SU-DHL-6 (cell line): Measurements from ENCODE around the gene MT3.

ENCODE experiments used
- H2AFZ ChIP-seq: fragments of 200-600 bp; sonication (generic); 2 replicates; pipeline ENCODE4 v1.6.1; 2014; ENCODE audit warnings: low read depth, mild to moderate bottlenecking, moderate library complexity, mixed read lengths, antibody characterized with exemption, low read length; ENCODE audit not compliant: severe bottlenecking
- H3F3A ChIP-seq: fragments of 200-600 bp; shearing (Covaris generic); 2 replicates; pipeline ENCODE4 v1.6.0; 2016; ENCODE audit warnings: antibody characterized with exemption, mild to moderate bottlenecking; ENCODE audit not compliant: insufficient read depth
- H3K27ac ChIP-seq: fragments of 200-600 bp; sonication (generic); 2 replicates; pipeline ENCODE4 v1.5.1; 2016; ENCODE audit warnings: low read depth, mild to moderate bottlenecking, low read length, moderate library complexity, mixed read lengths
- H3K27me3 ChIP-seq: fragments of 200-600 bp; sonication (generic), shearing (Covaris generic); 2 replicates; pipeline ENCODE4 v1.6.0; 2014; ENCODE audit warnings: mild to moderate bottlenecking, low read length
- H3K36me3 ChIP-seq: fragments of 200-600 bp; sonication (generic); 2 replicates; pipeline ENCODE4 v1.6.1; 2014; ENCODE audit warnings: mild to moderate bottlenecking, low read length, mixed read lengths
- H3K4me2 ChIP-seq: fragments of 300-600, 200-600 bp; shearing (Covaris generic), sonication (generic); 2 replicates; pipeline ENCODE4 v1.6.0; 2014; ENCODE audit warnings: low read length, low read depth, mild to moderate bottlenecking; ENCODE audit not compliant: poor library complexity, severe bottlenecking
- H3K4me3 ChIP-seq: fragments of 200-600 bp; sonication (generic); 2 replicates; pipeline ENCODE4 v1.5.1; 2014; ENCODE audit warnings: antibody characterized with exemption, low read length, mild to moderate bottlenecking, mixed read lengths; ENCODE audit not compliant: insufficient read depth, poor library complexity, severe bottlenecking
- H3K79me2 ChIP-seq: fragments of 200-600 bp; sonication (generic); 2 replicates; pipeline ENCODE4 v1.6.1; 2014; ENCODE audit warnings: mild to moderate bottlenecking, low read length, moderate library complexity; ENCODE audit not compliant: insufficient read depth
- H3K9ac ChIP-seq: fragments of 200-600 bp; sonication (generic); 2 replicates; pipeline ENCODE4 v1.7.0; 2014; ENCODE audit warnings: mild to moderate bottlenecking, low read length
- H3K9me2 ChIP-seq: fragments of 200-600 bp; sonication (generic); replicated peaks from 2 replicates; pipeline ENCODE4 v1.6.1; 2014; ENCODE audit warnings: low read length; ENCODE audit not compliant: insufficient read depth
- H3K9me3 ChIP-seq: fragments of 200-600 bp; sonication (generic); 2 replicates; pipeline ENCODE4 v1.6.1; 2014; ENCODE audit warnings: low read length, mixed read lengths; ENCODE audit not compliant: insufficient read depth
- H4K20me1 ChIP-seq: fragments of 200-600 bp; sonication (generic); 2 replicates; pipeline ENCODE4 v1.6.1; 2014; ENCODE audit warnings: low read depth, mild to moderate bottlenecking, antibody characterized with exemption, low read length, moderate library complexity, mixed read lengths
- EZH2phosphoT487 ChIP-seq: fragments of 200-600 bp; sonication (generic), shearing (Covaris generic); conservative IDR thresholded peaks from 2 replicates; pipeline ENCODE4 v1.6.1; 2018; ENCODE audit warnings: mild to moderate bottlenecking, antibody characterized with exemption, low read length, moderate library complexity, mixed read lengths
- TF ChIP-seq, protein P1 (sequence below): fragments of 200-600 bp; sonication (generic); IDR thresholded peaks from one replicate; pipeline ENCODE4 v1.5.1; 2017; ENCODE audit warnings: antibody characterized with exemption, mild to moderate bottlenecking, low read length, moderate library complexity; ENCODE audit not compliant: insufficient read depth, poor library complexity, severe bottlenecking

The MT3 gene

DNA sequence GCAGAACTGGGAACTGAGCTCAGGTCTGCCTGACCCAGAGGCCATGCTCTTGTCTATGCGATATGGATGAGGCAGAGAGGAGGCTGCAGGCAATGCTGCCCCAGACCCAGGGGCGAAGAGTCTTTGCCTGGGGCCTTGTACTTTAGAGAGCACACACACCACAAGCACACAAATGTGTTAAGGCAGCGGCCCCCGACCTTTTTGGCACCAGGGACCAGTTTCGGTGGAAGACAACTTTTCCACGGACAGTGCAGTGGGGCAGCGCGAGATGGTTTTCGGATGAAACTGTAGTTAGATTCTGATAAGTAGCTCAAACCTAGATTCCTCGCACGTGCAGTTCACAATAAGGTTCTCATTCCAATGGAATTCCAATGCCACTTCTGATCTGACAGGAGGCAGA is 17.8 kb upstream of the MT3 start:
- Histone ChIP-seq H3F3A (no peaks in the 10 kb centered on the region), H3K4me3 (no peak overlapping the region), H3K79me2 (no peaks in the 10 kb centered on the region), H4K20me1 (no peaks in the 10 kb centered on the region), H3K4me2 (no peak overlapping the region), H3K27me3 (peaks cover 3% of the 10 kb centered on the region; the same call in 1 of the 2 replicates), H3K27ac (no peak overlapping the region), H3K9me2 (no peaks in the 10 kb centered on the region), H3K36me3 (no peaks in the 10 kb centered on the region), H3K9me3 (no peaks in the 10 kb centered on the region), H3K9ac (no peak overlapping the region), H2AFZ (no peak overlapping the region)
- TF ChIP-seq EZH2phosphoT487: no peak
- TF ChIP-seq, protein P1, sequence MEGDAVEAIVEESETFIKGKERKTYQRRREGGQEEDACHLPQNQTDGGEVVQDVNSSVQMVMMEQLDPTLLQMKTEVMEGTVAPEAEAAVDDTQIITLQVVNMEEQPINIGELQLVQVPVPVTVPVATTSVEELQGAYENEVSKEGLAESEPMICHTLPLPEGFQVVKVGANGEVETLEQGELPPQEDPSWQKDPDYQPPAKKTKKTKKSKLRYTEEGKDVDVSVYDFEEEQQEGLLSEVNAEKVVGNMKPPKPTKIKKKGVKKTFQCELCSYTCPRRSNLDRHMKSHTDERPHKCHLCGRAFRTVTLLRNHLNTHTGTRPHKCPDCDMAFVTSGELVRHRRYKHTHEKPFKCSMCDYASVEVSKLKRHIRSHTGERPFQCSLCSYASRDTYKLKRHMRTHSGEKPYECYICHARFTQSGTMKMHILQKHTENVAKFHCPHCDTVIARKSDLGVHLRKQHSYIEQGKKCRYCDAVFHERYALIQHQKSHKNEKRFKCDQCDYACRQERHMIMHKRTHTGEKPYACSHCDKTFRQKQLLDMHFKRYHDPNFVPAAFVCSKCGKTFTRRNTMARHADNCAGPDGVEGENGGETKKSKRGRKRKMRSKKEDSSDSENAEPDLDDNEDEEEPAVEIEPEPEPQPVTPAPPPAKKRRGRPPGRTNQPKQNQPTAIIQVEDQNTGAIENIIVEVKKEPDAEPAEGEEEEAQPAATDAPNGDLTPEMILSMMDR: no peak

GRCh38 chr16:56574625-56575024 is 14.7 kb upstream of the MT3 start:
- Histone ChIP-seq H3K4me3 (no peak overlapping the region), H3F3A (no peaks in the 10 kb centered on the region), H2AFZ (no peak overlapping the region), H3K9me2 (no peaks in the 10 kb centered on the region), H4K20me1 (no peaks in the 10 kb centered on the region), H3K4me2 (no peak overlapping the region), H3K79me2 (no peaks in the 10 kb centered on the region), H3K9me3 (no peaks in the 10 kb centered on the region), H3K27ac (no peak overlapping the region), H3K27me3 (peaks cover 2% of the 10 kb centered on the region; the same call in 1 of the 2 replicates), H3K9ac (no peak overlapping the region), H3K36me3 (no peaks in the 10 kb centered on the region)
- TF ChIP-seq EZH2phosphoT487: no peak
- TF ChIP-seq, protein P1: no peak

DNA sequence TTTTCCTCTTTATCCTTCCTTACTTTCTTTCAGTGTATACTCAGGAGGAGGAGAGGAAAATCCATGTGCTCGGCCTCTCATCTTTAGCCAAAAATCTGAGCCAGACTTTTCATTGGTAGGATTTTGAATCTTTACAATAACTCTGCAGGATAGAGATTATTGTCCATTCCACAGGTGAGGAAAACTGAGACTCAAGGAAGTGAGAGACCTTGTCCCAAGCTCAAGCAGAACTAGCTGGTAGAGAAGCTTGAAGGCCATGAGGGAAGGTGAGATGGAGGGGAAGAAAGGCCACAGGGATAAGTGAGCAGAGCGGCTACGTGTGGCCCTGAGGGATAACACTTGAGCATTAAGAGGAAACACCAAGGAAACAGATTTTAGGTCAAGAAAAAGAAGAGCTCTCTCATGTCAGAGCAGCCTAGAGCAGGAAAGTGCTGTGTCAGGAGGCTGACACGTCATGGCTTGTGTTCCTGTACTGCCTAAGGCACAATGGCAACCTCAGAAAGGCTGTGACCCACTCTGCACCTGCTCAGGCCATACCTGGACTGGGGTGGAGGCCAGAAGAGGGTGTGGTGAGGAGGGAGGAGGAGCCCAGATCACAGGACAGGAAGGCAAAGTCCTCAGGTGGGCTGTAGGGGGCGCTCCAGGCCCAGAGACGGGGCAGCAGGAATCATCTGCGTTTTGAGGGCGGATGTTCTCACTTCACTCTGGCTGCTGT is 12.6 kb upstream of the MT3 start:
- no peak for TF ChIP-seq EZH2phosphoT487
- TF ChIP-seq, protein P1: peak; percentile 72
- Histone ChIP-seq H3K9me3 (no peaks in the 10 kb centered on the region), H4K20me1 (no peaks in the 10 kb centered on the region), H3K36me3 (no peaks in the 10 kb centered on the region), H3K27ac (no peak overlapping the region), H2AFZ (peak overlapping the region; percentile 16), H3K4me2 (no peak overlapping the region), H3K4me3 (no peak overlapping the region), H3K9me2 (no peaks in the 10 kb centered on the region), H3K79me2 (no peaks in the 10 kb centered on the region), H3F3A (no peaks in the 10 kb centered on the region), H3K9ac (no peak overlapping the region), H3K27me3 (no peaks in the 10 kb centered on the region)
